Fibroblast of villous mesenchyme (primary cell): ENCODE measurements around the gene TNF. TPM values are rescaled to one million over a fixed set of nuclear protein-coding genes. Genes with fewer than 3 reads are reported as not detected.

Experiments
- DNase-seq: peaks from one replicate; pipeline ENCODE4 v3.0.0-alpha.2; 2010; ENCODE audit warnings: low read depth
- H3K4me3 ChIP-seq: 2 replicates; pipeline ENCODE4 v1.5.1; 2011; ENCODE audit warnings: low read depth, mild to moderate bottlenecking, low read length
- CTCF ChIP-seq: IDR thresholded peaks from 2 replicates; pipeline ENCODE4 v1.5.1; 2012; ENCODE audit warnings: low read depth, mild to moderate bottlenecking, low read length; ENCODE audit not compliant: insufficient read depth
- total RNA-seq: library from RNA; depleted of rRNA; stranded (reverse); fragments of >200 nt; gene quantifications from 2 replicates; pipeline ENCODE4 v1.2.3, GENCODE V29; 2012

The TNF gene
- total RNA-seq, 1 donor = under 0.01 TPM

- no peak overlapping the region for H3K4me3 ChIP-seq
- TF ChIP-seq CTCF = no peak
- no peak for DNase-seq
Observed at GRCh38 chr6:31573239-31574105, 1.9 kb upstream of the TNF start.

- no peak overlapping the region for H3K4me3 ChIP-seq
- TF ChIP-seq CTCF = no peak
- DNase-seq = no peak
Observed at GRCh38 chr6:31574106-31575061, 981 bp upstream of the TNF start.

GRCh38 chr6:31575952-31576685, 754 bp downstream of the TNF start:
- no peak for DNase-seq
- no peak for TF ChIP-seq CTCF

GRCh38 chr6:31576897-31577578, 1.7 kb downstream of the TNF start:
- H3K4me3 ChIP-seq = no peak overlapping the region
- TF ChIP-seq CTCF = no peak
- DNase-seq = no peak

More at GRCh38 chr6:31575952-31576685, 754 bp downstream of the TNF start:
- no peak overlapping the region for H3K4me3 ChIP-seq

GRCh38 chr6:31577579-31577966, 2.2 kb downstream of the TNF start:
- DNase-seq = no peak
- TF ChIP-seq CTCF = no peak
- no peak overlapping the region for H3K4me3 ChIP-seq
